ENCODE measurements around the gene OR2AJ1.

Gene OR2AJ1, protein sequence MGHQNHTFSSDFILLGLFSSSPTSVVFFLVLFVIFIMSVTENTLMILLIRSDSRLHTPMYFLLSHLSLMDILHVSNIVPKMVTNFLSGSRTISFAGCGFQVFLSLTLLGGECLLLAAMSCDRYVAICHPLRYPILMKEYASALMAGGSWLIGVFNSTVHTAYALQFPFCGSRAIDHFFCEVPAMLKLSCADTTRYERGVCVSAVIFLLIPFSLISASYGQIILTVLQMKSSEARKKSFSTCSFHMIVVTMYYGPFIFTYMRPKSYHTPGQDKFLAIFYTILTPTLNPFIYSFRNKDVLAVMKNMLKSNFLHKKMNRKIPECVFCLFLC

DNA sequence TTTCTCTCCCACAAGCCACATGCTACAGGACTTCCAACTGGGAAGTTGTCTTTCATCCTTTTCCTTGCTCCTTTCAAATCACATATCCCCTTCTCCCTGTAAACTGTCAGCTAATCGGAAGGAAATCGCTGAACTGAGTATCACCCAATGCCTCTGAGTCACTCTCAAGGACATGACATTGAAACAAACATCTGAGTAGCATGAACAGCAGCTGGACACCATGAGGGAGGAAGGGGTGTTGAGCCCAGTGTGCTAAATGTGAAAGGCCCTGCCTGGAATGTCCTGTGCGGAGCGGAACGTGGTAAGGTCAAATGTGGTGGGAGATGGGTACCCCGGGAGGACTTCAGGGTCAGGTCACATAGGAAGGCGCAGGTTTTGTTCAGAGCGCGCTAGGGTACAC lies at the start of gene OR2AJ1:
OR2AJ1 (plus strand) TSS at position 22 of the 400 bp plus-strand sequence. CDS start 8,880 bp downstream, outside the sequence.
- no peak for DNase-seq

DNA sequence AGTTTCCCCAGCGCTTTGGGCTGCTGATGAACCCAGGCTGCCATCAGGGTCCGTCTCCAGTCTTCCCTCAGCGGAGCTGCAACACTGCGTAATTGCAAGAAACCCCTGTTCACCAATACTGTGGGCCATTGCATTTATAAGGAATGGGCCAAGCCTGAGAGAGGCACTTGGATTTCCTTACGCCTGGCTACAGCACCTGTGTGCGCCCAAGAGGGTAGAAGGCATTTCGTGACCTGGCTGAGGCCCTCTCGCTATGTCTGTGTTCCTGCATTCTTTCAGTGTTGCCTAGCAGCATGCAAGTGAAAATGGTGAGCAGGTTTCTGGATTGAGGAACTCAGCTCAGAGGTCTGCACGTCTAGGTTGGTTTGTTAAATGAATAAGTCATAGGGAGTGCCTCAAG lies 41.3 kb upstream of the OR2AJ1 start:
- no peak for DNase-seq

DNA sequence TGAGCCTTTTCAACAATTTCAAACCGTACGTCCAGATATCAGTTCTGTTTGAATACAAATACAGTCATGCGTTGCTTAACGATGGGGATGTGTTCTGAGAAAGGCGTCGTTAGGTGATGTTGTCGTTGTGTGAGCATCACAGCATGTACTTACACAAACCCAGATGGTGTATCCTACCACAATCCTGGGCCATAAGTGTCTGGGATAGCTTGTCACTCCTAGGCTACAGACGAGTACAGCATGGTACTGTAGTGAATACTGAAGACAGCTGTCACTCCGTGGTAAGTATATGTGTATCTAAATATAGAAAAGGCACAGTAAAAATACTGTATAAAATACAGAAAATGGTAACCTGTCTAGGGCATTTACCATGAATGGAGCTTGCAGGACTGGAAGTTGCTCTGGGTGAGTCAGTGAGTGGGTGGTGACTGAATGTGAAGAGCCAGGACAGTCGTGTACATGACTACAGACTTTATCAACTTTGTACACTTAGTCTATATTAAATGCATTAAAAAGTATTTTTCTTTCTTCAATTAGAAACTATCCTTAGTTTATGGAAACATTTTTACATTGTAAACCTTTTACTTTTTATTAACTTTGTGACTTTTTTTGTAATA lies 39.8 kb upstream of the OR2AJ1 start:
- peak; percentile 33 to 45 (median 35) for DNase-seq

DNA sequence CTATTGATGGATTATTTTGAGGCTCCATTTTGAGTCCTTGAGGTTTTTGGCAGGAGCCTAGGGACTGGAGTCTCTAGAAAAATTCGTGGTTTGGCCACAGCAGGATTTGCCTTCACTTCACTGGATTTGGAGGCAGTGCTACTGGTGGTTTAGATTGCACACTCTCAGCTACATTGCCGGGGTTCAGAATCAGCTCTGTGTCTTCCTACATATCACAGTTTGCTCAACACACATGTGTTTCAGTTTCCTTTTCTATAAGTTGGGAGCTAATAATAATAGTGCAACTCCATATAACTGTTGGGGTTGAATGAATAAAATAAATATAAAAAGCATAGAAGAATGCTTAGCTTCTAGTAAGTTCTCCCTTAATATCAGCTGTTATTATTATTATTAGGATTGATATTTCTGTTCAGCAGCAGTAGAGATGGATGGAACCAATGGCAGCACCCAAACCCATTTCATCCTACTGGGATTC lies 29.5 kb upstream of the OR2AJ1 start, which contains the start of gene OR2W3:
OR2W3 (plus strand) TSS at position 425 of the 475 bp plus-strand sequence; CDS start at position 425, 0 bp downstream.
- DNase-seq, result no peak

DNA sequence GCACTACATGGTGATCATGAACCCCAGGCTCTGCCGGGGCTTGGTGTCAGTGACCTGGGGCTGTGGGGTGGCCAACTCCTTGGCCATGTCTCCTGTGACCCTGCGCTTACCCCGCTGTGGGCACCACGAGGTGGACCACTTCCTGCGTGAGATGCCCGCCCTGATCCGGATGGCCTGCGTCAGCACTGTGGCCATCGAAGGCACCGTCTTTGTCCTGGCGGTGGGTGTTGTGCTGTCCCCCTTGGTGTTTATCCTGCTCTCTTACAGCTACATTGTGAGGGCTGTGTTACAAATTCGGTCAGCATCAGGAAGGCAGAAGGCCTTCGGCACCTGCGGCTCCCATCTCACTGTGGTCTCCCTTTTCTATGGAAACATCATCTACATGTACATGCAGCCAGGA lies 28.7 kb upstream of the OR2AJ1 start:
- DNase-seq, result no peak

DNA sequence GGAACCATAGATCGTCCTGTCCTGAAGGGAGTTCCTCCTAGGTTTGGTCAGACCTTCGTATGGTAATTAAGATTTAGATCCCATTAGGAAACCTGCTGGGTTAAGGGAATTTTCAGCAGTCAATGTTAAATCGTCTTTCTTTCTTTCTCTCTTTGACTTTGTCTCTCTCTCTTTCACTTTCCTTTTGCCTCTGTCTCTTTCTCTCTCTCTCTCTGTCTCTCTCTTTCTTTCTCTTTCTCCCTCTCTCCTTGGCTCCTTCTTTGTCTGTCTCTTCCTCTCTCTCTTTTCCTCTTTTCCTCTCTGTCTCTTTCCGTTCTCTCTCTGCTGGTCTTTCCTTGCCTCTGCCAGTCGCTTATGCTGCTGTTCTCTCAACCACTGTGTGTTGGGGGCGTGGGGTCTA lies 20.6 kb upstream of the OR2AJ1 start:
- DNase-seq, result no peak

DNA sequence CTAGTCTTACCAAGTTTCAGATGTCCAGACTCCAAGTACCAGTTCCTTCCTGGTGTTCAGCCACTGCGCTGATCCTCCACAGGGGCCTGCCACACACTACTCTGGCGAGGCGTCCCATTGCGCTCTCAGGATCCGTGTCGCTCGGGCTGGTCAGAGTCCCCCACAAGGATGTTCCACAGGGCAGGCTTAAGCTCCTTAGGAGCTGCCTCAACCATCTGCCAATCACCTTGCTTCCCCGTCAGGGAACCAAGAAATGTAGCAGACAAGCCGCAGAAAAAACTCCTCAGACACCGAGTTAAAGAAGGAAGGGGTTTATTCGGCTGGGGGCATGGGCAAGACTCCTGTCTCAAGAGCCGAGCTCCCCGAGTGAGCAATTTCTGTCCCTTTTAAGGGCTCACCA lies 19.5 kb upstream of the OR2AJ1 start:
- DNase-seq, result no peak

DNA sequence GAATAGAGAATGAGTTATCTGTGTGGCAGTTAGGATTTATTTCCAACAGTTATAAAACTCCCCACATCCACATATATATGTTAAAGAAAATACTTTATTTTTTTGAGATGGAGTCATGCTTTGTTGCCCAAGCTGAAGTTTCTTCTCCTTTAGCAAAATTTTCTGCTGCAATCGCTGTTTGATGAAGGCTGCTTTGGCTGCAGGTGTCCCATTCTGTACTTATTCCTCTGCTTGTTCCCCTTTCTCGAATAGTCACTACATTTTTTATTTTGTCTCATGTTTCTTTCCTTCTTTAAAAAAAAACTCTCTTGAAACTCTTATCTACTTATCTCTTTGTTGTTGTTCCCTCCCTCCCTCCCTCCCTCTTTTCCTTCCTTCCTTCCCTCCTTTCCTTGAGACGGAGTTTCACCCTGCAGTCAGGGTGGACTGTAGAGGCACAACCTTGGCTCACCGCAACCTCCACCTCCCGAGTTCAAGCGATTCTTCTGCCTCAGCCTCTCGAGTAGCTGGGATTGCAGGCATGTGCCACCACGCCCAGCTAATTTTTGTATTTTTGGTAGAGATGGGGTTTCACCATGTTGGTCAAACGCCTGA lies 18.7 kb upstream of the OR2AJ1 start:
- no peak for DNase-seq

DNA sequence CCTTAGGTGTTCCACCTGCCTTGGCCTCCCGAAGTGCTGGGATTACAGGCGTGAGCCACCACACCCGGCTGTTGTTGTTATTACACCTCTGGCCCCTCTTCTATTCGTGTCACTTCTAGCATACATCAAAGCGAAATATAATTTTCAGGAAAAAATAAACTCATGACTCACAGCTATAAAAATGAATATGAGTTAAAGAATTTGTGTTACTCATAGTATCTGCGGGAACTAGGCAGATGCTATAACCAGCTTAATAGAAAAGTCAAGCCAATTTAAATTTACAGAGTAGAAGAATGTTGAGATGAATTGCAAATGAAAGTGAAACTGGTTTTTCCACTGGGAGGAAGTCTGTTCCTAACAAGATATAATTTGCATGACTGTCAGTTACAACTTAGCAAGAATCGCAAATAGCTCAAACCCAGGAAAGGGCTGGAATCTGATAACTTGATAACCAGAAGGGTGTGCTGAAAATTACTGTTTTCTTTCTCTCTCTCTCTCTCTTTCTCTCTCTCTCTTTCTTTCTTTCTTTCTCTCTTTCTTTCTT lies 18.1 kb upstream of the OR2AJ1 start:
- DNase-seq, result peak; percentile 52 to 82 (median 70)

DNA sequence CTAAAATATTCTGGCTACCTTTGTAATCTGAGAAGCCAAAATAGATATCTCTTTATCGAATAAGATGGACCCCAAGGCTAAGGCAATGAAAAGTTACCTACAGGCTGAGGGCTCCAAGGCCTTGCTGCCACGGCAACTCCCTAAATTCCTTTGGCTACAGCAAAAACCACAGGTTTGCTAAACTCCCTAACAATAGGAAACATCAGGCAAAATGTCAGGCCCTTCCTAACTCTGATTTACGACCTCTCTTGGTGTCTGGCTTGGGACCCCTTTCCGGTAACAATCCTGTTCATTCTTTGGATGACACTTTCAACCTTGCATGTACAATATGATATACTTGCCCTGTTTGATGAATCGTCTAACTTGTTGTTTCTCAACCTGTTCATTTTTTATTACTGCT lies 15.9 kb upstream of the OR2AJ1 start:
- no peak for DNase-seq

DNA sequence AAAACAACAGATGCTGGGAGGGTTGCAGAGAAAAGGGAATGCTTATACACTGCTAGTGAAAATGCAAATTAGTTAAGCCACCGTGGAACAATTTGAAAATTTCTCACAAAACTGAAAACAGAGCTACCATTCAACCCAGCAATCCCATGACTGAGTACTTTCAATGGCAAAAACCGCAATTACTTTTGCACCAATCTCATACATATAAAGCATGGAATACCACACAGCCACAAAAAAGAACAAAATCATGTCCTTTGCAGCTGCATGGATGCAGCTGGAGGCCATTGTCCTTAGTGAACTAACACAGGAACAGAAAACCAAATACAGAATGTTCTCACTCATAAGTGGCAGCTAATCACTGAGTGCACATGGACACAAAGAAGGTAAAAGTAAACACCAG lies 10.9 kb upstream of the OR2AJ1 start:
- DNase-seq, result no peak

DNA sequence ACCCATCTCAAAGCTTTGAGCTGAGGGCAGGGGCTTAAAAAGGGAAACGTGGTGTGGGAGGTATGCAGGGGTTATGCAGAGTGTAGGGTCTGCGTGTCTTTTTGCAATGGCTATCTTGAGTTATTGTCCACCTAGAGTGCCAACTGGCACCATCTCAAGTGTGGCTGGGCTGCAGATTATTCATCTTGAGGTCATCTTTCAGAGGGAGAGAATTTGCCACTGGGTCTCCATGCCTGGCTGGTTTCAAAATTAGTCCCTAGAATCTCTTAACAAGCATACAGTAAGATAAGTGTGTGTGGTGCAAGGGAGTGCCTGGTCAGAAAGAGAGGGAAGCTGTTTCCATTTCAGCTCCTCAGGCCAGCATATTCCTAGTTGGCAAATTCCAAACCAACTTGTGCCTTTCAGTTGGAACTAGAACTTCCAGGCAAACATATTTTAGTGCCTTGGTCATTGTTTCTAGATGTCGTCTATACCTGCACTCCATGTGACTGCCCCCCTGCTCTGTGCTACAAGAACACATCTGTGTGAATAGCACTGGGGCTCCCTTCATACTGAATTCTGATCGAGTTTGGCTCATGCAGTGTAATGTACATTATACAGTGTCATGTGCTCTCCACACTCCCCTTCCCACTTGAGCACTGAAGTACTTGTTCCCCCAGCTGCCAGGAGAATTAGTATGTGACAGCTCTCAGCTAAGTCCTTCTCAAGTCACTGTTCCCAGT lies 9.6 kb upstream of the OR2AJ1 start:
- no peak for DNase-seq

DNA sequence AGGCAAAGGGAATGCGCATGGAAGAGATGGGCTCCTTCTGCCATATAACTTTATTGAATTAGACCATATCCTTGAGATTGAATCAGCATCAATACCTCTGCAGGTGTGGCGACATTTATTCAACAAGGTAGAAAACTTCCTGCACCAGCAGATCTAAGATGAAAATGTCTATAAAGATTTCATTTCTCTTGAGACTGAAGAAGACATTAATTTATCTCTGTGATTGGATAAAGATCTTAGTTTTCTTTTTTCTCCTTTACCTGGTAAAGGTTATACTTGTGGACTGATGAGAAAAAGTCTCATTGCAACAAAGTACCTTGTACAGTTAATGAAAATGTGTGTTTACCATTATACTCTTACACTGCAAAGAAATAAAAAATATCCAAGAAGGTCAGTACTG lies 4.7 kb upstream of the OR2AJ1 start, which contains the start of gene OR2T8:
OR2T8 (plus strand) TSS at position 301 of the 400 bp plus-strand sequence. CDS start 766 bp downstream, outside the sequence.
- no peak for DNase-seq

DNA sequence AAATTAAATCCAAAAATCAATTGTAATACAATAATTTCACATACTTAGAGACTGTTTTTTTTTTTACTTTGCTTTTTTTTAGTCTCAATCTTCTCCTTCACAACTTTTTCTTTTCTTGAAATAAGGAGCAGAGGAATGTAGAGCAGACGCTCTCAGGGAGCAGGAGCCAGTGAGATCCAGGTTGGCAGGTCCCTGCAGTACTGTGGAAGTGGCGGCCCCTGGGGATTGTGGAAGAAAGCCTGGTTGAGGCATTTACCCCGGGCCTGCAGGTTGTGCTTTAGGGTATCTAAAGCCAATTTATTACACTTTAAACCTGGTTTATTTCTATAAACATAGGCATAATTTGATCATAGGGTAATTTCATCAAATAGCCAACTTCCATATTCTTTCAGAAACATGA lies 748 bp upstream of the OR2AJ1 start:
- no peak for DNase-seq

DNA sequence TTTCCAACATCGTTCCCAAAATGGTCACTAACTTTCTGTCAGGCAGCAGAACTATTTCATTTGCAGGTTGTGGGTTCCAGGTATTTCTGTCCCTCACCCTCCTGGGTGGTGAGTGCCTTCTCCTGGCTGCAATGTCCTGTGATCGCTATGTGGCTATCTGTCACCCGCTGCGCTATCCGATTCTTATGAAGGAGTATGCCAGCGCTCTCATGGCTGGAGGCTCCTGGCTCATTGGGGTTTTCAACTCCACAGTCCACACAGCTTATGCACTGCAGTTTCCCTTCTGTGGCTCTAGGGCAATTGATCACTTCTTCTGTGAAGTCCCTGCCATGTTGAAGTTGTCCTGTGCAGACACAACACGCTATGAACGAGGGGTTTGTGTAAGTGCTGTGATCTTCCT lies 9.3 kb downstream of the OR2AJ1 start:
- DNase-seq, result no peak

DNA sequence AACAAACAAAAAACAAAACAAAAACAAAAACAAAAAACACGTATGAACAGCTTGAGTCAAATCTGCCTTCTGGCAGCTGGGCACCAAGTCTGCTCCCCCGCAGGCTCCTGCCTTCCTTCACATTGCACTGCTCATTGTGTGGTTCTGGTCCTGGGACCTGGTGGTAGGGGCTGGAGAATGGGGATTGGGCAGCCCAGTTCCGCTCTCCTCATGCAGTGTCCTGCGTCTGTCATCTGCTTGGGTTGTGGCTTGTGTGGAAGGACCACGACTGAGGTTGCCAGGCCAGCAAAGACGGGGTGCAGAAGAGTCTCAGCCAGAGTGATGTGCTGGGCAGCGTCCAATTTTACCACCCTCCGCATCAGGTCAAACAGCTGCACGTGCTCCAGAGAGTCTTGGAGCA lies 11.1 kb downstream of the OR2AJ1 start:
- no peak for DNase-seq

DNA sequence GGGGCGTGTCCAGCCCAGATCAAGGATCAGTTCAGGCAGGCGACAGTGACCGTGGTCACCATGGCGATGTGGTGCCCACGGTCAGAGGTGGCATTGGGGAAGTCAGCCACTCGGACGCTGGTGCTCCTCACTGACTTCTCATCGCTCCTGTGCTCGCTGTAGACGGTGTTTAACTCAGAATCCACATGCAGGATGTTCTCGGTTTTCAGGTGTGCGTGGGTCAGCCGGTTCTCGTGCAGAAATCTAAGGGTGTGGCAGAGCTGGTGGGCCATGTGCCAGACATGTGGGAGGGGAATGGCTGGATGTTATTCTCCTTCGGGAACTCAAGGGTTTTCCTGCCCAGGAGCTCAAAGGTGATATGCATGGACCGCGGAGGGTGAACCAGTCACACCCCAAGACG lies 11.7 kb downstream of the OR2AJ1 start:
- no peak for DNase-seq

DNA sequence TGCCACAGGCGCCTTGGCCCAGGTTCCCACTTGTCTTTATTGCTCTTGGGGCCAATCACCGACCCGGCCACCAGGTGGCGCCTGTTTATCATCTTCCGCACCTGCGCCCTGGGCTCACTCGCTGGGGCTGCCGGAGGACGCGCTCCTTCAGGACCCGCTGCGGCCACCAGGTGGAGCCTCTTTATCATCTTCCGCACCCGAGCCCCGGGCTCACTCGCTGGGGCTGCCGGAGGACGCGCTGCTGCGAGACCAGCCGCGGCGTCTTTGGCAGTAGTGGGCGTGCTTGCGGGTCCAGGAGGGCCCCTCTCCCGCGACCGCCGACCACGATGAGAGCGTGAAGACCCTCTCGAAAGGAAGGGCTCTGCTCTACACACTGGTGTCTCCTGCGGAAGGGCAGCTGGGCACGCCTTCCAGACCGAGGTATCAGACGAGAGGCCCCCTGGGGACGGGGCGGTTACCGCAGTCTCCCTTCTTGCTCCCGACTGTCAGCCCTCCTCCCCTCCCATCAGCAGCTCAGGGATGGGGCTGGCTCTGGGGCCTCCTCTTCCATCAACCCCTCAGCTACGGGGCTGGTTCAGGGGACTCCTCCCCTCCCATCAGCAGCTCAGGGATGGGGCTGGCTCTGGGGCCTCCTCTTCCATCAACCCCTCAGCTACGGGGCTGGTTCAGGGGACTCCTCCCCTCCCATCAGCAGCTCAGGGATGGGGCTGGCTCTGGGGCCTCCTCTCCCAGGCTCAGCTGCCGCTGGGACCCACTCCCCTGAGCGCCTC lies 12.5 kb downstream of the OR2AJ1 start:
- peak; percentile 95 to 99 (median 97) for DNase-seq

DNA sequence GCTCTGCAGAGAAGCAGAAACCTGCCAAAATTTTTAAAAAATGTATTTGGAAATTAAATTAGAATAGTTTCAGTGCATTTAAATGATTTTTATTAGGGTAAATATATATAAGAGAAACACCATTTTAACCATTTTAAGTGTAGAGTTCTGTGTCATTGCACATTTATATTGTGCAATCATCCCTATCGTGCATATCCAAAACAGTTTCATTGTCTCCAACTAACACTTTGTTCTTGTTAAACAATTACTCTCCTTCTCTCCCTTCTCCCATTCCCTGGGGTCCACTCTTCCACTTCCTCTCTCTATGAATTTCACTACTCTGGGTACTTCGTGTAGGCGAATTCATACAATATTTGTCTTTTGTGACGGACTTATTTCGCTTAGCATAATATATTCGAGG lies 17.9 kb downstream of the OR2AJ1 start:
- no peak for DNase-seq

DNA sequence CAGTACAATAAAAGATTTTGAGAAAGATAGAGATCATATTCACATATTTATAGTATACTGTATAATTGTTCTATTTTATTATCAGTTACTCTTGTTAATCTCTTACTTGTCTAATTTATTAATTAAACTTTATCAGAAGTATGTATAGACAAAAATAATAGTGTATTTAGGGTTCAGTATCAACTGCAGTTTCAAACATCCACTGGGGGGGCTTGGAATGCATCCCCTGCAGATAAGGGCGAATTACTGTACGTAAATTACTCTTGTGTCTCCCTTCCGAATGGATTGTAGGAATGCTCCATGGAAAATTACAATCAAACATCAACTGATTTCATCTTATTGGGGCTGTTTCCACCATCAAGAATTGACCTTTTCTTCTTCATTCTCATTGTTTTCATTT lies 23.9 kb downstream of the OR2AJ1 start, which contains the start of gene OR2L8:
OR2L8 (plus strand) TSS at position 301 of the 400 bp plus-strand sequence; CDS start at position 301, 0 bp downstream.
- DNase-seq, result no peak

DNA sequence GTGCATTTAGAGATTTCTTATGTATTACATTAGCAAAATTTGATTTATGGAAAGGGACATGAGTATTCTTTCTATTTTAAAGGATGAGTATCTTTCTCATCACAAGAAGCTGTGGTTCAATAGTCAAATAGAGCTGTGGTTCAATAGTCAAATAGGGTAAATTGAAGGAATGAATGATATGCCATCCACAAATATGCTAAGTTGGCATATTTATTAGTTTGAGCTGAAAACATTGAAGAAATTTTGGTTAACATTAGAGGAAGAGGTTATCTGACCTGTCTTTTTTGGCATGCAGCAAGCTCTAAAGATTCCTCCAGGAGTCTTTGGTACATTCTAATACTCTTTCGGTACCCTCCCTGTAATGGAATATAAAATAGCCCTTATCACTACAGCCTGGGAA lies 28.7 kb downstream of the OR2AJ1 start:
- no peak for DNase-seq

DNA sequence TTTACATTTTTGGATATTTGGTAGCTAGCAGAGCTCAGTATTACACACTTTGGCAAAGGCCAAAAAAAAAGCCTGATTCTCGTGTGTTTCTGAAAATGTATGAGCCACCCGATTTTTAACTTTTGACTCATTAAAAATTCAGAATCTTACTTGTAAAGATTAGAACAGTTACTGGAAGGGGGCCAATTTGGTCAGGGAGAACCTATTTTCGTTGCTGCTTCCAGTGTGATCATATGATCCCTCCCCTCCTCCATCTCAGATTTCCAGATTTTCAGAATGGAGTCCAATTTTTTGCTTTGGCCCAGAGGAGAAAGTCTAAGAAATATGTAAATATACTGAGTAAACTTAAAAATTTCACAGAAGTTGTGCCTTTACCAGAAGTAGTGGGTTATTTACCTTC lies 37.1 kb downstream of the OR2AJ1 start:
- DNase-seq, result no peak

Measured in suppressor macrophage treated with lipopolysaccharide for 1 hour (primary cell).